GM12878 (cell line): ENCODE results near the gene MYO1D. TPM values are rescaled to one million over a fixed set of nuclear protein-coding genes. Genes with fewer than 3 reads are reported as not detected.

Source experiments
- ATAC-seq: fragments of 200-7000 bp; cut with Tn5 transposase; 3 replicates; pipeline ENCODE4 v1.9.1; 2020; ENCODE audit warnings: mild to moderate bottlenecking, moderate library complexity
- BruUV-seq: library from RNA; stranded (reverse); fragments of 400-500 nt; replicated peaks from 2 replicates; lab custom pipeline; 2021; lab: Mats Ljungman, UMichigan
- CTCF ChIA-PET: fragments of 300-600 bp; sonication (Branson Sonifier 250); formaldehyde crosslinking; extraction: SDS; loops from one replicate; lab custom pipeline; 2021; ENCODE audit warnings: inconsistent platforms; lab: Yijun Ruan, JAX
- POLR2A ChIA-PET: fragments of 350-600 bp; formaldehyde crosslinking; extraction: SDS; loops from one replicate; lab custom pipeline; 2021; ENCODE audit warnings: inconsistent platforms; lab: Charles Lee
- RAD21 ChIA-PET: fragments of 300-600 bp; sonication (Branson Sonifier 250); formaldehyde crosslinking; loops from one replicate; lab custom pipeline; 2023; ENCODE audit warnings: antibody characterized with exemption; ENCODE audit not compliant: unreplicated experiment; lab: Charles Lee
- SMC1A ChIA-PET: fragments of 300-600 bp; sonication (Branson Sonifier 250); formaldehyde crosslinking; loops from one replicate; lab custom pipeline; 2023; ENCODE audit not compliant: unreplicated experiment, uncharacterized antibody; lab: Charles Lee
- DNase-seq: peaks from one replicate; pipeline ENCODE4 v3.0.0-alpha.2; 2011; ENCODE audit warnings: low read depth, low spot score
- FAIRE-seq: peaks from 3 replicates; lab custom pipeline; 2011; peaks lifted over from hg19 to GRCh38; lab: Jason Lieb, UNC
- H2AFZ ChIP-seq: 2 replicates; pipeline ENCODE4 v1.6.0; 2011; ENCODE audit warnings: low read depth, low read length, control low read depth; ENCODE audit not compliant: control insufficient read depth
- H3K27ac ChIP-seq: 2 replicates; pipeline ENCODE4 v1.5.1; 2011; ENCODE audit warnings: control low read depth; ENCODE audit not compliant: control insufficient read depth, insufficient read depth
- H3K27me3 ChIP-seq, 2 experiments: replicated peaks in 1 of 2; 2 replicates each; pipeline versions ENCODE4 v1.6.0 to v1.6.1; 2011; ENCODE audit warnings: low read length in 1 of 2; ENCODE audit not compliant: control insufficient read depth in 2 of 2, insufficient read depth in 2 of 2
- H3K36me3 ChIP-seq, 2 experiments: 2 replicates each; pipeline ENCODE4 v1.5.1; 2011; ENCODE audit warnings: low read length in 1 of 2; ENCODE audit not compliant: control insufficient read depth in 2 of 2, insufficient read depth in 2 of 2
- H3K4me1 ChIP-seq: 2 replicates; pipeline ENCODE4 v1.6.1; 2011; ENCODE audit warnings: mild to moderate bottlenecking, low read length, moderate library complexity, mixed read lengths; ENCODE audit not compliant: control insufficient read depth, insufficient read depth
- H3K4me2 ChIP-seq: 2 replicates; pipeline ENCODE4 v1.6.0; 2011; ENCODE audit warnings: control low read depth; ENCODE audit not compliant: control insufficient read depth, insufficient read depth
- H3K4me3 ChIP-seq: fragments of 200-600 bp; sonication (generic); 2 replicates; pipeline ENCODE4 v1.5.1; 2016
- H3K79me2 ChIP-seq: 2 replicates; pipeline ENCODE4 v1.6.0; 2011; ENCODE audit warnings: low read length; ENCODE audit not compliant: control insufficient read depth, insufficient read depth
- H3K9ac ChIP-seq: 2 replicates; pipeline ENCODE4 v1.8.0; 2011; ENCODE audit warnings: low read length, control low read depth, mixed read lengths; ENCODE audit not compliant: control insufficient read depth, insufficient read depth
- H3K9me3 ChIP-seq: replicated peaks from 3 replicates; pipeline ENCODE4 v1.5.1; 2011; ENCODE audit warnings: mild to moderate bottlenecking, low read length; ENCODE audit not compliant: control insufficient read depth, insufficient read depth
- H4K20me1 ChIP-seq: 2 replicates; pipeline ENCODE4 v1.6.0; 2011; ENCODE audit not compliant: control insufficient read depth, insufficient read depth
- CHD1 ChIP-seq: IDR thresholded peaks from 2 replicates; pipeline ENCODE4 v1.6.1; 2012; ENCODE audit warnings: low read depth, low read length, improper control_type of control experiment
- HCFC1 ChIP-seq: fragments of 150-350 bp; IDR thresholded peaks from 2 replicates; pipeline ENCODE4 v1.6.1; 2014; ENCODE audit warnings: low read length
- IKZF2 ChIP-seq, 2 experiments: fragments of 450-650 bp; IDR thresholded peaks; 2 replicates each; pipeline ENCODE4 v1.6.1; 2017; ENCODE audit warnings: mild to moderate bottlenecking in 2 of 2, moderate library complexity in 2 of 2
- NR2C2 ChIP-seq: IDR thresholded peaks from 2 replicates; pipeline ENCODE4 v1.6.1; 2011; ENCODE audit warnings: borderline replicate concordance, low read depth; ENCODE audit not compliant: control insufficient read depth, insufficient read length
- PML ChIP-seq: IDR thresholded peaks from 2 replicates; pipeline ENCODE4 v1.6.1; 2012; ENCODE audit warnings: low read length, inconsistent platforms
- SIX5 ChIP-seq: IDR thresholded peaks from 2 replicates; pipeline ENCODE4 v1.6.1; 2011; ENCODE audit warnings: mild to moderate bottlenecking, low read depth, low read length, moderate library complexity; ENCODE audit not compliant: severe bottlenecking
- SP1 ChIP-seq: IDR thresholded peaks from one replicate; pipeline ENCODE4 v1.6.1; 2011; ENCODE audit warnings: low read depth, low read length
- STAT1 ChIP-seq: fragments of 450-650 bp; conservative IDR thresholded peaks from 2 replicates; pipeline ENCODE4 v1.6.1; 2014; ENCODE audit warnings: antibody characterized with exemption, mild to moderate bottlenecking
- WGBS: methylation state at CpG from one replicate; pipeline ENCODE4 v1.1.6; 2016; ENCODE audit warnings: low lambda C conversion rate; ENCODE audit not compliant: insufficient replicate concordance, insufficient coverage; ENCODE audit errors: missing lambda C conversion rate; 5-methylcytosine and 5-hydroxymethylcytosine counted together
- in situ Hi-C: fragments of 300-500 bp; cut with MboI; formaldehyde crosslinking; loops from 9 replicates; pipeline ENCODE4 v1.14.3; 2018; ENCODE audit warnings: mixed read lengths
- intact Hi-C: fragments of 100-400 bp; cut with micrococcal nuclease; formaldehyde crosslinking; loops from one replicate; pipeline ENCODE4 v1.14.2; 2022; ENCODE audit not compliant: unreplicated experiment
- polyA plus RNA-seq, 11 experiments: library from polyadenylated mRNA; depleted of rRNA in 4 of 11; unstranded in 6 of 11; stranded (reverse) in 5 of 11; fragments of >200 nt; fragmentation: Nextera tagmentation in 4 of 11; fragmentation: Illumina TruSeq in 1 of 11; extraction: Ambion mirVana in 4 of 11; extraction: Trizol in 1 of 11; gene quantifications; 1 replicate in 1 of 11; 2 replicates in 10 of 11; pipeline versions ENCODE4 v1.2.1 to v1.2.3, GENCODE V29; 2011 to 2016; ENCODE audit warnings: inconsistent platforms in 2 of 11, missing spikeins in 2 of 11, low read depth in 1 of 11
- total RNA-seq, 4 experiments: library from RNA; depleted of rRNA in 3 of 4; stranded (reverse); fragments of >200 nt in 3 of 4; fragmentation: Illumina TruSeq in 1 of 4; extraction: Trizol in 1 of 4; gene quantifications; 2 replicates each; pipeline versions ENCODE4 v1.2.1 to v1.2.3, GENCODE V29; 2013 to 2021

MYO1D gene
- total and polyA plus RNA-seq, 10 of the 15 experiments (the other 5 are each of a cell fraction or from before 2014, with no cell fraction given): 1.8 to 37.7 (median 25.4) TPM

- TF ChIP-seq NR2C2 (no peak), HCFC1 (no peak), SIX5 (no peak), IKZF2 (IDR thresholded peaks at IDR 0.05) (no peak), PML (no peak), STAT1 (no peak), CHD1 (no peak)
Measured at GRCh38 chr17:32732900-32733299, 144.0 kb downstream of the MYO1D start (continued).

GRCh38 chr17:32732296-32732642 lies 144.7 kb downstream of the MYO1D start:
- intact Hi-C loops: no loop called here
- Histone ChIP-seq H3K79me2 (no peaks in the 10 kb centered on the region), H4K20me1 (no peaks in the 10 kb centered on the region), H3K27me3 (no peaks in the 10 kb centered on the region), H3K27ac (no peak overlapping the region), H3K4me1 (no peaks in the 10 kb centered on the region), H3K4me3 (no peak overlapping the region), H3K9ac (no peak overlapping the region), H3K9me3 (peaks cover 7% of the 10 kb centered on the region; the same call in 2 of the 3 replicates), H2AFZ (no peak overlapping the region), H3K4me2 (no peak overlapping the region), H3K36me3 (peaks cover 0 to 6% of the 10 kb centered on the region in 2 experiments; a peak in 3 of 4 replicates)
- ATAC-seq (no peak), DNase-seq (no peak), FAIRE-seq (no peak)
- 78% methylated on average over 2 of the region's 2 CpGs for WGBS
- ChIA-PET CTCF (interaction anchor here (0.5 to 1.4 kb wide), 3 partner anchors 24 to 248 kb away, joined by 3 read pairs; no protein-coding TSS in a partner anchor), POLR2A (no interaction called here), SMC1A (interaction anchor here (1.0 kb wide), 1 partner anchor 38 kb away, joined by 3 read pairs; no protein-coding TSS in a partner anchor), RAD21 (no interaction called here)
- TF ChIP-seq SP1: no peak
- no TSS peak for BruUV-seq
- in situ Hi-C loops: no loop called here
